Mucosa of rectum (tissue), 2 donors: ENCODE results near the gene ZEB2.

Experiments used
- H3K27ac ChIP-seq, 2 donors: one replicate each; pipeline ENCODE4 v1.7.0; 2013; ENCODE audit warnings: inconsistent platforms in 2 of 2, low read depth in 2 of 2, low read length in 2 of 2
- H3K27me3 ChIP-seq, 2 donors: one replicate each; pipeline ENCODE4 v1.7.0; 2013; ENCODE audit warnings: low read length in 2 of 2; ENCODE audit not compliant: control insufficient read depth in 2 of 2, insufficient read depth in 2 of 2
- H3K36me3 ChIP-seq, 2 donors: one replicate each; pipeline ENCODE4 v1.7.0; 2013; ENCODE audit warnings: low read length in 2 of 2; ENCODE audit not compliant: control insufficient read depth in 2 of 2, insufficient read depth in 2 of 2
- H3K4me1 ChIP-seq, 2 donors: one replicate each; pipeline ENCODE4 v1.7.0; 2013; ENCODE audit warnings: low read length in 2 of 2, mild to moderate bottlenecking in 1 of 2; ENCODE audit not compliant: control insufficient read depth in 2 of 2, insufficient read depth in 2 of 2
- H3K4me3 ChIP-seq, 2 donors: one replicate each; pipeline ENCODE4 v1.7.0; 2013; ENCODE audit warnings: low read length in 2 of 2
- H3K9ac ChIP-seq, 2 donors: one replicate each; pipeline ENCODE4 v1.7.0; 2013; ENCODE audit warnings: low read length in 2 of 2, low read depth in 1 of 2, mild to moderate bottlenecking in 1 of 2
- H3K9me3 ChIP-seq, 2 donors: one replicate each; pipeline ENCODE4 v1.7.0; 2013; ENCODE audit warnings: low read length in 2 of 2; ENCODE audit not compliant: control insufficient read depth in 2 of 2
- donor health status: healthy.
- donor health status: Normal muscosa, but diverticular disease.

Gene ZEB2

DNA sequence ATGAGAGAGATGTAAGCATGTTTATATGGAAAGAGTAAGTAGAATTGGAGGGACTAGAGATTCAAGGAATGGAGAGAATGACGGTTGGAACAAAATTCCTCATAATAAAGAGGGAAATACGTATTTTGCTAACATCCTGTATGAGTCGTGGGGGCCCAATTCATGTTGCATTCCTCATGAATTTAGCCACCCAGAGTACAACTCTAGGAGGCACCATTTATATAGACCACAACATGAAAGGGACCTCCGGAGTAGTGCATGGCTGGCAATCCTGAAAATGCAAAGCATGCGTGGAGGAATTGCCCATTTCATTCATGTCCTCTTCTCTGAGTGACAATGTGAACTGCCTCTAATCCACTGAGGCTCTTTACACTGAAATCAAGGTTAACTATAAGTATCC is 168.2 kb downstream of the ZEB2 start:
- H3K27ac ChIP-seq, result no peak overlapping the region
- no peak overlapping the region for H3K4me3 ChIP-seq
- no peaks in the 10 kb centered on the region for H3K36me3 ChIP-seq
- H3K27me3 ChIP-seq, result no peaks in the 10 kb centered on the region
- no peaks in the 10 kb centered on the region for H3K4me1 ChIP-seq
- H3K9me3 ChIP-seq, result no peaks in the 10 kb centered on the region
- H3K9ac ChIP-seq, result no peak overlapping the region

DNA sequence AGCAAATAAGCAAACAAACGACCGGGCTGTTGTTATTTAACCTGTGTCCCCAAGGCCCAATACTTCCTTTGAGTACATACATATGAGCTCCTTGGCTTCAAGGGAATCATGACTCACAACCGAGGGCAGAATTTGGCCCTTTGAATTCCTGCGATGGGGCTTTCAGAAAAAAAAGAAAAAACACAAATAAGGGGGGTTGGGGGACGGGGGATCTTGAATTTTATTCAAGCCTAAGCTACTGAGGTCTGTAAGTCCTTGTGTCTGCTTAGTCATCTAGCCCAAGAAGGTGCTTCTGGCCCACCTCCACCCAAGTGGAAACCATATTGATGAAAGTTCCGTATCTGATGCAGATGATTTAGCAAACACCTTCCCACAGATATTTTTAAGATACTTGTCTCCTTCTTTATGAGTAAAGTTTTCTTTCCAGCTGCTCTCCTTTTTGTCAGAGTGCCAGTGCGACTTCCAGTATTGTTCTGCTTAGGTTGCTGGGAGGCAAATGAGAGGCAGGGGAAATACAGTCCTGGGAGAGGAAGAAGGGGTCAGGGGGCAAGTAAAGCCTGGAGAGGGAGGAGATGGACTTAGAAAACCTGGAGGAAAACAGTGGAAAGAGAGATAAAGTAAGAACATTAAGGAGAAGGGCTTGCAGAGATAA is 169.6 kb downstream of the ZEB2 start:
- Histone ChIP-seq H3K9ac (no peak overlapping the region), H3K4me1 (no peaks in the 10 kb centered on the region), H3K27me3 (no peaks in the 10 kb centered on the region), H3K36me3 (no peaks in the 10 kb centered on the region), H3K4me3 (no peak overlapping the region), H3K27ac (no peak overlapping the region), H3K9me3 (no peaks in the 10 kb centered on the region)

DNA sequence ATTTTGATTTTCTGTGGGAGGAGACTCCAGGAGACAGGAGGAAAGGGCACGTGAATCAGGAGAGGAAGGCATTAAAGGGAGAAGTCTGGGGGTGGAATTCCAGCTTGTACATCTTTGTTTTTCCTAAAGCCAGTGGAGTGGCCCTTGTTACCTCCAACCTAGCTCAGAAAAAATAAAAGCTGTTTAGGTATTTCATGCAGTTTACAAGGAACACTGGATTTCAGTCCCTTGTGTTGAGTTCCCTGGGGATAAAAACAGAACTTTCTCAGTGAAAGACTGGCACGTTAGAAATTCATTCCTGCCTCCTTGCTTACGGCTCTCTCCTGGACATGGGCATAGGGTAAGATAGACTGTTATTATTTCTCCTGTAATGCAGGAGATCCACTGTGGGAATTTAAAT is 170.2 kb downstream of the ZEB2 start:
- Histone ChIP-seq H3K9me3 (no peaks in the 10 kb centered on the region), H3K4me3 (no peak overlapping the region), H3K9ac (no peak overlapping the region), H3K36me3 (no peaks in the 10 kb centered on the region), H3K4me1 (no peaks in the 10 kb centered on the region), H3K27me3 (no peaks in the 10 kb centered on the region), H3K27ac (no peak overlapping the region)

DNA sequence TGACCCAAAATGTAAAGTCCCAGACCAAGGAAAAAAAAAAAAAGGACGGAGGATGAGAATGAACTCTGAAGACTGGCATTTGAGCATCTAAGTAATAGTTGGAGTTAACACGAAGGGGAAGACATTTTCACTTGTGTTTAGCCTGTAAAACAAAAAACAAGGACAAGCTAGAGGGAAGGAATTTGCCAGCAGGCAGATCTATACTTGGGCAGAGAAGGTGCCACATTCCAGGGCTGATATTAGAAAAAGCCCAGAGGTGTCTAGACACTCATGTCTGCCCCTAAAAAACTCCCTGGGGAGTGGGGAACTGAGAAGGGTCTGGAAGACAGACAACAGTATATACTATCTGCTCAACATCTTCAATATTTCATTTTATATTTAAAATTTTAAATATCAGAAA is 171.1 kb downstream of the ZEB2 start:
- H3K27me3 ChIP-seq, result no peaks in the 10 kb centered on the region
- peaks cover 0 to under 1% of the 10 kb centered on the region in 2 donors for H3K4me1 ChIP-seq
- no peak overlapping the region for H3K4me3 ChIP-seq
- no peak overlapping the region for H3K27ac ChIP-seq
- no peak overlapping the region for H3K9ac ChIP-seq
- H3K9me3 ChIP-seq, result no peaks in the 10 kb centered on the region
- H3K36me3 ChIP-seq, result no peaks in the 10 kb centered on the region

DNA sequence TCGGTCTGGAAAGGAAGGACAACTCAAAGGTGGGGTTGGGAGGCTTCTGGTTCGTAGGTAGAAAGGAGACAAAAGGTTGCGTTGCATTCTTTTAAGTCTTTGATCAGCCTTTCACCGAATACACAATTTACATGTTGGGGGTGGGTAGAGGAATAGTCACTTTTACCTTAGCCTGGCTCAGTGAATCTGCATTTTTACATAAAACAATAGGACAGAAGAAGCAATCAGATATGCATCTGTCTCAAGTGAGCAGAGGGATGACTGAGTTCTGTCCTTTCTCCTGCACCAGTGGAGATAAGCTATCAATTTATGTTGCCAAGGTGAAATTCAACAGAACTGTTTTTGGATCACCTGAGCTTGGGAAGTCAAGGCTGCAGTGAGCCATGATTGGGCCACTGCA is 173.7 kb downstream of the ZEB2 start:
- Histone ChIP-seq H3K4me1 (peaks cover 4 to 5% of the 10 kb centered on the region in 2 donors), H3K9me3 (no peaks in the 10 kb centered on the region), H3K36me3 (no peaks in the 10 kb centered on the region)

DNA sequence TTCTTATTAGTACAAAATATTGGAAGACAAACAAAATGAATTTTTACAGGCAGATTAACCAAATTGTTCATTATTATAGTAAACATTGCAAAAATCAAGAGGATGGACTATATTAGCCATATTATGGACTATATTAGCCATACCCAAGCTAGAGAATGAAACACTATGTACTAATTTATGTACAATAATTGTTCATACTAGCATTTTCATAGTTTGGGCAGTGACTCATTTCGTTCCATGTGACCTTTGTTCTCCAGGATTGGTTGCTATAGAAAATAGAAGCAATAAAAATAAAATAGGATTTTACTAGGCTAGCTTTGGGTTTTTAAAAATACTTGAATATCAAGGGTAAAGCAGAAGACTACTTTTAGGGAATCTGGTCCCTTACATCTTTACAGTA is 176.8 kb downstream of the ZEB2 start:
- no peaks in the 10 kb centered on the region for H3K9me3 ChIP-seq
- H3K4me1 ChIP-seq, result peaks cover 4 to 5% of the 10 kb centered on the region in 2 donors
- H3K27me3 ChIP-seq, result no peaks in the 10 kb centered on the region
- H3K4me3 ChIP-seq, result peak overlapping the region in 1 of 2 donors; percentile 26
- H3K9ac ChIP-seq, result no peak overlapping the region
- no peak overlapping the region for H3K27ac ChIP-seq
- no peaks in the 10 kb centered on the region for H3K36me3 ChIP-seq

More for the DNA sequence above, 173.7 kb downstream of the ZEB2 start:
- no peaks in the 10 kb centered on the region for H3K27me3 ChIP-seq
- H3K27ac ChIP-seq, result no peak overlapping the region
- H3K4me3 ChIP-seq, result no peak overlapping the region
- H3K9ac ChIP-seq, result no peak overlapping the region

DNA sequence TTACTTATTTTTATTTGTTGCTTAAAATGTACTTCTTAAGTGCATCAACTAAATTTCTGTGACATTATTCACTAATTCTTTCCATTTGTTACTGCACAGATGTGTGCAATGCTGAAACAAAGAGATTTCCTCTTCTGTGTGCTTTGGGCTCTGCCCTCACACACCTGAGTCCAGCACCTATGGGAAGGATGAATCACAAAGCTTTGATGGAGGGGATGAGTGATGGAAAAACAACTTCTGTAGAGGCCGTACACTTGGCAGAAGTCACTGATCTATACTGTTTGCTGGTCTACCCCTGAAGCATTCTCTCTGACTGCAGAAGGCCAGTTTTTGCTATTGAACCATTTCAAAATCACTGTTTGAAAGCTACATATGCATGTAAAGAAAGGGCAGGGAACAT is 178.4 kb downstream of the ZEB2 start:
- Histone ChIP-seq H3K27me3 (no peaks in the 10 kb centered on the region), H3K27ac (no peak overlapping the region), H3K4me3 (no peak overlapping the region), H3K9ac (no peak overlapping the region), H3K9me3 (no peaks in the 10 kb centered on the region), H3K36me3 (no peaks in the 10 kb centered on the region), H3K4me1 (peaks cover 4 to 5% of the 10 kb centered on the region in 2 donors)

DNA sequence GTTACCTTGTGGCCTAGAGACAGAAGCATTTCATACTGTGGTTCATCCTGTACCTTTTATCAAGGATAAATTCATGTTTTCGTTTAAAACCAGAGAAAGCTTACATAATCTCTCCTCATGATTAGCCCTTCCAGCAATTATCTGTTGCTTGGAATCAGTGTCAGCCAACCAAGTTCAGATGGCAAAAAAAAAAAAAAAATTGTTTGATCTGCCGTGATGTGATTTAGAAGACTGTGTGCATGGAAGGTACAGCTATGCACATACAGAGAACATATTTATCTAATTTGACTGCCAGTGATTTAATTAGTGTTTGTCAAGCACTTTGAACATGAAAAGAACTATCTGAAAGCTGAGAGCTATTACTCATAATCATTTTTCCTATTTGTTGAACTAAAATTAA is 180.9 kb downstream of the ZEB2 start:
- Histone ChIP-seq H3K9ac (no peak overlapping the region), H3K4me1 (peaks cover 4 to 5% of the 10 kb centered on the region in 2 donors), H3K9me3 (no peaks in the 10 kb centered on the region), H3K36me3 (no peaks in the 10 kb centered on the region), H3K27ac (no peak overlapping the region), H3K27me3 (no peaks in the 10 kb centered on the region), H3K4me3 (no peak overlapping the region)

DNA sequence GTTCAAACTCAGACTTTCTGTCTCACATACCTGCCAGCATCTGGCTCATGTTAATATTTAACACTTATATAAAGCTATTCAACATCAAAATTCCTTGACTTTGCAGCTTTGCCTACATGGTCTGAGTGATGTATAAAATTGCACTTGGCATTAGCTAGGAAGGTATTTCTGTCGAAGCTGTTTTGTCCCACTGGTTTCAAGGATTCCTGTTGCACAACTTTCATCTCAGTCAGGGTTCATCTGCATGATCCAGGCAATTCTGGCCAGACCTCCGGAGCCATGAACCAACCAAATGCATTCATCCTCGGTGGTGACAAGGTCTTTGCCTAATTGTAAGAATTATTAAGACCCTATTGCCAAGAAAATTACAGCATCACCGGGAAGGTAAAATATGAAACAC is 185.4 kb downstream of the ZEB2 start:
- H3K4me3 ChIP-seq, result no peak overlapping the region
- H3K27ac ChIP-seq, result no peak overlapping the region
- H3K9ac ChIP-seq, result no peak overlapping the region
- H3K36me3 ChIP-seq, result no peaks in the 10 kb centered on the region
- H3K9me3 ChIP-seq, result no peaks in the 10 kb centered on the region
- H3K27me3 ChIP-seq, result no peaks in the 10 kb centered on the region
- H3K4me1 ChIP-seq, result peaks cover 7 to 8% of the 10 kb centered on the region in 2 donors
